ENCODE results near the gene SLC18A2. TPM values are rescaled to one million over a fixed set of nuclear protein-coding genes. Genes with fewer than 3 reads are reported as not detected.

Gene SLC18A2
- total RNA-seq, 1 donor from 2014 or later: 5.7 TPM

- no peak for DNase-seq (ENCODE audit: low spot score)
These were observed 70.3 kb downstream of the SLC18A2 start for GRCh38 chr10:117311261-117311660.

- no peak for DNase-seq (ENCODE audit: low spot score)
These were observed 71.5 kb downstream of the SLC18A2 start for GRCh38 chr10:117312430-117312829.

- no peak for DNase-seq (ENCODE audit: low spot score)
These were observed 72.7 kb downstream of the SLC18A2 start for GRCh38 chr10:117313641-117314040.

GRCh38 chr10:117316701-117317100 lies 75.8 kb downstream of the SLC18A2 start:
- no peak for DNase-seq (ENCODE audit: low spot score)

GRCh38 chr10:117318909-117319308 lies 78.0 kb downstream of the SLC18A2 start:
- DNase-seq (ENCODE audit: low spot score): no peak

GRCh38 chr10:117320050-117320665 lies 79.2 kb downstream of the SLC18A2 start:
- no peak for DNase-seq (ENCODE audit: low spot score)

GRCh38 chr10:117322260-117322659 lies 81.3 kb downstream of the SLC18A2 start:
- DNase-seq (ENCODE audit: low spot score): no peak

GRCh38 chr10:117324367-117324766 lies 83.5 kb downstream of the SLC18A2 start:
- no peak for DNase-seq (ENCODE audit: low spot score)

GRCh38 chr10:117327262-117327661 lies 86.3 kb downstream of the SLC18A2 start:
- no peak for DNase-seq (ENCODE audit: low spot score)

Other genes starting within 250 kb of the SLC18A2 start
- 36.7 TPM for gene SHTN1, start 235.9 kb upstream of the SLC18A2 start, total RNA-seq
- gene VAX1, start 102.8 kb upstream of the SLC18A2 start, total RNA-seq: not detected
- gene KCNK18, start 43.6 kb upstream of the SLC18A2 start, total RNA-seq: not detected
- gene PDZD8, start 134.3 kb downstream of the SLC18A2 start, total RNA-seq: 97.1 TPM